ENCODE data around the gene ATP5MC2. TPM values are rescaled to one million over a fixed set of nuclear protein-coding genes. Genes with fewer than 3 reads are reported as not detected.

The ATP5MC2 gene
- total RNA-seq, 2 experiments from 2014 or later = 443 to 466 TPM

DNA sequence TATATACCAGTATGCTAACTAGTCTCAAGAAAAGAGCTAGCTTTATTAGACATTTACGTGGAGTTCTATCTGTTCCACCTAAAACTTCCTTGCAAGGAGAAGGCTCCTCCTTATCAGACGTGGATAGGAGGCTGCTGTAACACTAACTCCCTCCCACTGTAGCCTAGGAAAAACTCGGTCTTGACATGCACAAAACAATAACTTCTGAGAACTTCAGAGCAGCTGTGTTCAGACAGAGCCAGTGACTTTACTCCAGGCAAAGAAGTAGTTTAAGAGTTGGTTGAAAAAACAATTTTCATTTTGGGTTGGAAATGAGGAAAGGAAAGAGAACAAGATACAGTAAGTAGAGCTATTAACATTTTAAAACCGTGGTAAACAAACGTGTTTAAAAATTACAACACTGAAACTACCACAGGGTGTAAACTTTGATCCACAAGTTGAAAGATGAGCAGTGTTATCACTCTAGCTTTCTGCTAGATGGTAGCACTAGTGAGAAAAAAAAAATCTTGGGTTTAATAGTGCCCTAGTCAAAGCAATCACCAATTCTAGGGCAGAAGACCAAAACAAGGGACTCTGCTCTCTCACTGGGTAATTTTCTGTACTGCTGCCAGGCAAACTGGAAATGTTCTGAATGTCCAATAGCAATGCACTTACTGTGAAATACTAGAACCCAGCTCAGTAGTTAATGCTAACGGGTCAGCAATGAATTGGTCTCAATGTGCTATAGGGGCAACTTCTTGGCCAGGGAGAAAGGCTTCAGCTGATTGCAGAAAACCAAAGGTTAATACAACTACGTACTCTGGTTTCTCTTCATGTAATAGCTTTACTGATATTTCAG is 52.1 kb downstream of the ATP5MC2 start:
- DNase-seq = no peak
- H3K4me1 Mint-ChIP-seq (ENCODE audit: low read depth) = peaks cover 46% of the 10 kb centered on the region
- CTCF ChIA-PET = interaction anchor here (0.6 to 2.6 kb wide), 7 partner anchors 10 to 280 kb away, joined by 3 to 11 read pairs (median 4); partner anchors contain the start of gene ATP5MC2
- intact Hi-C loops (cut with micrococcal nuclease) = no loop called here
- no peaks in the 10 kb centered on the region for H3K27me3 Mint-ChIP-seq (ENCODE audit: low read depth)
- H3K27ac Mint-ChIP-seq = no peak overlapping the region
- H3K36me3 Mint-ChIP-seq (ENCODE audit: low read depth) = peaks cover 4% of the 10 kb centered on the region
- peak overlapping the region; percentile 97 for H3K4me3 Mint-ChIP-seq
- no peaks in the 10 kb centered on the region for H3K9me3 Mint-ChIP-seq

DNA sequence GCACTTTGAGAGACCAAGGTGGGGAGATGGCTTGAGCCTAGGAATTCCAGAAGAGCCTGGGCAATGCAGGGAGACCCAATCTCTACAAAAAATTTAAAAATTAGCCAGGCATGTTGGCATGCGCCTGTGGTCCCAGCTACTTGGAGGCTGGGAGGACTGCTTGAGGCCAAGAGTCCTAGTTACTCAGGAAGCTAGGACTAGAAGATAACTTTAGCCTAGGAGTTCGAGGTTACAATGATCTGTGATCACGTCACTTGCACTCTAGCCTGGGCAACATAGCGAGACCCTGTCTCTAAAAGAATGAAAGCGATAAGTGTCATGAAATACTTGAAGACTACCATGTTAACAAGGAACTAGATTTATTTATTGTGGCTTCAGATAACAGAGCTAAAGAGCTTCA is 53.2 kb downstream of the ATP5MC2 start:
- Mint-ChIP-seq H3K4me3 (no peak overlapping the region), H3K27ac (no peak overlapping the region), H3K27me3 (ENCODE audit: low read depth) (no peaks in the 10 kb centered on the region), H3K36me3 (ENCODE audit: low read depth) (peaks cover 7% of the 10 kb centered on the region), H3K9me3 (no peaks in the 10 kb centered on the region), H3K4me1 (ENCODE audit: low read depth) (peaks cover 57% of the 10 kb centered on the region)
- CTCF ChIA-PET = interaction anchor here (0.6 to 2.6 kb wide), 4 partner anchors 9 to 281 kb away, joined by 3 to 11 read pairs (median 4); no protein-coding TSS in a partner anchor
- intact Hi-C loops (cut with micrococcal nuclease) = no loop called here
- no peak for DNase-seq

DNA sequence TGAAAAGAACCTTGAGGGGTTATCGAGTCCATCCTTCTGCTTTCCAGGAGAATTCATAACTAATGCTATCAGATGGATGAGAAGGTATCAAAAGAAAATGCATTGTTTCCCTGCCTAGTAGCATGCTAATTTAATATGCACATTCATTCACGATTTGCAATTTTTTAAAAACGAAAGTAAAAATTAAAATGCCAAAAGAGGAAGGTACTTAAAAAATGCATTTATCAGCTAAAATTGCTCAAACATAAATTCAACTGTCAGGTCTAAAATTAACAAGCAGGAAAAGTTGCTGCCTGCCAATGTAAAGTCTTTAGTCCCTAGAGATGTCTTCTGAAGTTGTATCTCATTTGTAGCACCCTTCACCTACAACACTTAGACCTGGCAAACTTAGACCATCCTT is 57.6 kb downstream of the ATP5MC2 start:
- H3K27me3 Mint-ChIP-seq (ENCODE audit: low read depth) = no peaks in the 10 kb centered on the region
- peaks cover 40% of the 10 kb centered on the region for H3K4me1 Mint-ChIP-seq (ENCODE audit: low read depth)
- intact Hi-C loops (cut with micrococcal nuclease) = no loop called here
- H3K36me3 Mint-ChIP-seq (ENCODE audit: low read depth) = peaks cover 12% of the 10 kb centered on the region
- no peak for DNase-seq
- no peaks in the 10 kb centered on the region for H3K9me3 Mint-ChIP-seq
- H3K4me3 Mint-ChIP-seq = peak overlapping the region; percentile 63
- H3K27ac Mint-ChIP-seq = peak overlapping the region; percentile 69
- CTCF ChIA-PET = interaction anchor here (0.8 kb wide), 1 partner anchor 274 kb away, joined by 4 read pairs; no protein-coding TSS in a partner anchor

DNA sequence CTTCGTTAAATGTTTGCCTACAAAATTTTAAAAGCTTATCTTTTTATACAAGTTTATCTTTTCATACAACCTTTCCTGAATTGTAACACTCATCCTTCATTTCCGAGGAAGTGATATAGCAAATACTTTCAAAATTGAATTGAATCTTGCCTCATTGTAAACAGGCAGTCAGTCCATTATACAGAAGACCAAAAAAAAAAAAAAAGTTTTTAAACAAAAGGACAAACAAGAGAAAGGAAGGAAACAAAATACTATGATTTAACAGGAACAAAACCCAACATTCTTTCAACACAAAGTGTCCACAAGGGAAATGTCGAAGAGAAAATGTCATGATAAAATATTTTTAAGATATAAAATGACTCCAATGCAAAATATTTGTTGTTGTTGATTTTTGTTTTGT is 58.2 kb downstream of the ATP5MC2 start:
- Mint-ChIP-seq H3K4me3 (peak overlapping the region; percentile 63), H3K27ac (no peak overlapping the region), H3K36me3 (ENCODE audit: low read depth) (peaks cover 12% of the 10 kb centered on the region), H3K4me1 (ENCODE audit: low read depth) (peaks cover 40% of the 10 kb centered on the region), H3K9me3 (no peaks in the 10 kb centered on the region), H3K27me3 (ENCODE audit: low read depth) (no peaks in the 10 kb centered on the region)
- CTCF ChIA-PET = interaction anchor here (0.8 kb wide), 1 partner anchor 273 kb away, joined by 4 read pairs; no protein-coding TSS in a partner anchor
- intact Hi-C loops (cut with micrococcal nuclease) = no loop called here
- no peak for DNase-seq

DNA sequence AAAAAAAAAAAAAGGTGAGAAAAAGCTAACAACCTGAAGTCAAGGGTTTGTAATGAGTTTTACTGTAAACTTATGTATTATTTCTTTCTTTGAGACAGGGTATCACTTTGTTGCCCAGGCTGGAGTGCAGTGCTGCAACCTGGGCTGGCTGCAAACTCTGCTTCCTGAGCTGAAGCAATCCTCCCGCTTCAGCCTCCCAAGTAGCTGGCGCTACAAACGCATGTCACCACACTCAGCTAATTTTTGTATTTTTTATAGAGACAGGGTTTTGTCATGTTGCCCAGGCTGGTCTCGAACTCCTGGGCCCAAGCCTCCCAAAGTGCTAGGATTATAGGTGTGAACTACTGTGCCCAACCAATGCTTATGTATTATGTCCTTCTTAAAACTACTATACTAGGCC is 58.9 kb downstream of the ATP5MC2 start:
- Mint-ChIP-seq H3K27me3 (ENCODE audit: low read depth) (no peaks in the 10 kb centered on the region), H3K9me3 (no peaks in the 10 kb centered on the region), H3K27ac (no peak overlapping the region), H3K4me3 (no peak overlapping the region), H3K4me1 (ENCODE audit: low read depth) (peaks cover 42% of the 10 kb centered on the region), H3K36me3 (ENCODE audit: low read depth) (peaks cover 12% of the 10 kb centered on the region)
- DNase-seq = no peak
- intact Hi-C loops (cut with micrococcal nuclease) = no loop called here
- CTCF ChIA-PET = interaction anchor here (0.6 to 0.7 kb wide), 2 partner anchors 11 to 129 kb away, joined by 3 to 5 read pairs; no protein-coding TSS in a partner anchor

Other genes with a start within 250 kb of the ATP5MC2 start
- 100 to 1,000 TPM; 207 to 216 TPM for gene PRR13, start 234.3 kb downstream of the ATP5MC2 start, total RNA-seq
- gene PCBP2, start 224.0 kb downstream of the ATP5MC2 start, total RNA-seq = 1,000 to 10,000 TPM; 1,085 to 1,132 TPM
- 1 to 10 TPM; 6.0 to 8.2 TPM for gene MAP3K12, start 176.6 kb downstream of the ATP5MC2 start, total RNA-seq
- gene TARBP2, start 174.8 kb downstream of the ATP5MC2 start, total RNA-seq = 10 to 100 TPM; 25.0 to 26.8 TPM
- gene NPFF, start 168.6 kb downstream of the ATP5MC2 start, total RNA-seq = not detected
- 10 to 100 TPM; 19.7 to 19.8 TPM for gene ATF7, start 49.7 kb downstream of the ATP5MC2 start, total RNA-seq
- gene CALCOCO1, start 51.4 kb upstream of the ATP5MC2 start, total RNA-seq = 1 to 10 TPM; 8.1 to 8.3 TPM
- gene CISTR, start 75.9 kb upstream of the ATP5MC2 start, total RNA-seq = not detected

Data from activated naive CD4-positive, alpha-beta T cell treated with anti-CD3 and anti-CD28 coated beads for 36 hours (primary cell).